Putamen (tissue), 1 donor: Measurements from ENCODE around the gene WFS1.

ENCODE experiments used
- DNase-seq: peaks from one replicate; pipeline ENCODE4 v3.0.0-alpha.2; 2016; ENCODE audit warnings: low spot score

WFS1 gene

GRCh38 chr4:6262176-6262575 is 7.5 kb upstream of the WFS1 start:
- no peak for DNase-seq

GRCh38 chr4:6262847-6263487 is 6.7 kb upstream of the WFS1 start:
- DNase-seq = no peak

- DNase-seq = no peak
These were observed 6.0 kb upstream of the WFS1 start for GRCh38 chr4:6263526-6264224.

- DNase-seq = no peak
These were observed 5.5 kb upstream of the WFS1 start for GRCh38 chr4:6264225-6264540.

GRCh38 chr4:6265546-6265945 is 4.1 kb upstream of the WFS1 start:
- DNase-seq = no peak

GRCh38 chr4:6267573-6267972 is 2.1 kb upstream of the WFS1 start:
- DNase-seq = no peak

GRCh38 chr4:6268650-6269615 is 717 bp upstream of the WFS1 start:
- DNase-seq = no peak

- DNase-seq = no peak
These were observed 1.0 kb downstream of the WFS1 start for GRCh38 chr4:6270636-6271121.

- DNase-seq = no peak
These were observed 1.6 kb downstream of the WFS1 start for GRCh38 chr4:6271206-6271605.

GRCh38 chr4:6271701-6272465 is 2.2 kb downstream of the WFS1 start:
- no peak for DNase-seq

- no peak for DNase-seq
These were observed 3.4 kb downstream of the WFS1 start for GRCh38 chr4:6272863-6273660.

- DNase-seq = no peak
These were observed 4.0 kb downstream of the WFS1 start for GRCh38 chr4:6273661-6273990.

GRCh38 chr4:6275351-6275750 is 5.7 kb downstream of the WFS1 start:
- DNase-seq = no peak

GRCh38 chr4:6275898-6276806 is 6.5 kb downstream of the WFS1 start:
- no peak for DNase-seq

- no peak for DNase-seq
These were observed 7.6 kb downstream of the WFS1 start for GRCh38 chr4:6277139-6277802.

GRCh38 chr4:6277935-6278800 is 8.5 kb downstream of the WFS1 start:
- DNase-seq = no peak

- no peak for DNase-seq
These were observed 9.1 kb downstream of the WFS1 start for GRCh38 chr4:6278801-6279197.

- DNase-seq = no peak
These were observed 10.1 kb downstream of the WFS1 start for GRCh38 chr4:6279582-6280289.
